Breast epithelium (tissue), 3 donors: ENCODE data around the gene KCNS1.

Experiments
- POLR2A ChIP-seq: fragments of 450-650 bp; IDR thresholded peaks from one replicate; pipeline ENCODE4 v1.6.1; 2016; ENCODE audit warnings: antibody characterized with exemption, mild to moderate bottlenecking, moderate library complexity
- POLR2AphosphoS5 ChIP-seq, 3 donors: sonication (generic); formaldehyde crosslinking; IDR thresholded peaks; one replicate each; pipeline ENCODE4 v1.6.1; 2017; ENCODE audit warnings: antibody characterized with exemption in 3 of 3
- TF ChIP-seq, protein P1 (sequence below), 3 donors: fragments of 450-650 bp; IDR thresholded peaks; one replicate each; pipeline ENCODE4 v1.5.1; 2016 to 2017; ENCODE audit warnings: antibody characterized with exemption in 3 of 3, mild to moderate bottlenecking in 3 of 3, moderate library complexity in 3 of 3

DNA sequence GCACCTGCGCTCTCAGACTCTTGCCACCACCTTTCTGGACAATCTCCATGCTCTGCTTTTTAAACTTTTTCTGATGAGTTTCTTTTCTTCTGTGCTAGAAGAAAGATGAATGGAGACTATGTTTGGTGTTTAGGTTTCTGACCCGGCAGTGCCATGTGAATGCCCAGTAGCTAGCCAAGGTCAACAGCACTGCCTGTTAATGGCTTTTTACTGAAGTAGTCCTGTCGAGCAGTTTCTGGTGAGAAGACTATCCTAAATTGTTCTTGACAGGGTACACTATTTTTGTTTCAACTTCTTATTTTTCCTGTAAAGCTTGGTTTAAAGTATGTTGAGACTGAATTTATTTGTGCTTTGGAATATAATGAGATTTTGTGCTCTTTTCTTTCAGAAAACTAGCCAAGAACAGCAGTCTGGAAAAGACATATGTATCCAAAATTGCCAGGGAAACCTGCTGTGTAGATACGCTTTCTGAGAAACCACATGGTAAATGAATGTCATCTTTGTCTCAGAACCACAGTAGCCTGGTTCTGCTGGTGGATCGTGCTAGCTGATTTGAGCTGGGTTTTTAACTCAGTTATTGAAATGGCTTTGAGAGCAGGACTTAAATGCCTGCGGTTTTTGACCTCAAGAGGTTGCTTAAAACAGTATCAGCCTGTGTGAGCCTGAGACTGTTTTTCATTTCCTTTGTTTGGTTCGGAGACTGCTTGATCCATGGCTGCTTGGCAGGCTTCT, 48.1 kb downstream of the KCNS1 start:
- TF ChIP-seq, protein P1, sequence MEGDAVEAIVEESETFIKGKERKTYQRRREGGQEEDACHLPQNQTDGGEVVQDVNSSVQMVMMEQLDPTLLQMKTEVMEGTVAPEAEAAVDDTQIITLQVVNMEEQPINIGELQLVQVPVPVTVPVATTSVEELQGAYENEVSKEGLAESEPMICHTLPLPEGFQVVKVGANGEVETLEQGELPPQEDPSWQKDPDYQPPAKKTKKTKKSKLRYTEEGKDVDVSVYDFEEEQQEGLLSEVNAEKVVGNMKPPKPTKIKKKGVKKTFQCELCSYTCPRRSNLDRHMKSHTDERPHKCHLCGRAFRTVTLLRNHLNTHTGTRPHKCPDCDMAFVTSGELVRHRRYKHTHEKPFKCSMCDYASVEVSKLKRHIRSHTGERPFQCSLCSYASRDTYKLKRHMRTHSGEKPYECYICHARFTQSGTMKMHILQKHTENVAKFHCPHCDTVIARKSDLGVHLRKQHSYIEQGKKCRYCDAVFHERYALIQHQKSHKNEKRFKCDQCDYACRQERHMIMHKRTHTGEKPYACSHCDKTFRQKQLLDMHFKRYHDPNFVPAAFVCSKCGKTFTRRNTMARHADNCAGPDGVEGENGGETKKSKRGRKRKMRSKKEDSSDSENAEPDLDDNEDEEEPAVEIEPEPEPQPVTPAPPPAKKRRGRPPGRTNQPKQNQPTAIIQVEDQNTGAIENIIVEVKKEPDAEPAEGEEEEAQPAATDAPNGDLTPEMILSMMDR (IDR thresholded peaks at IDR 0.05), result no peak
- TF ChIP-seq POLR2A (no peak), POLR2AphosphoS5 (IDR thresholded peaks at IDR 0.05) (no peak)
